HG03342 (cell line): ENCODE results near the gene COX7A2L.
"Not testable (repeated sequence)": the region's sequence is repeated elsewhere in the genome, so short reads cannot be mapped to it uniquely, and the experiment has no call there.

Source experiments
- ATAC-seq: cut with Tn5 transposase; IDR thresholded peaks from one replicate; pipeline ENCODE4 v1.9.1; 2021; ENCODE audit warnings: mild to moderate bottlenecking, moderate library complexity; ENCODE audit not compliant: unreplicated experiment

The COX7A2L gene

GRCh38 chr2:42368817-42369531 is 8.0 kb upstream of the COX7A2L start:
- ATAC-seq: no peak

- no peak for ATAC-seq
These were observed 6.8 kb upstream of the COX7A2L start for GRCh38 chr2:42367835-42368234.

- no peak for ATAC-seq
These were observed 5.4 kb upstream of the COX7A2L start for GRCh38 chr2:42366411-42366810.

DNA sequence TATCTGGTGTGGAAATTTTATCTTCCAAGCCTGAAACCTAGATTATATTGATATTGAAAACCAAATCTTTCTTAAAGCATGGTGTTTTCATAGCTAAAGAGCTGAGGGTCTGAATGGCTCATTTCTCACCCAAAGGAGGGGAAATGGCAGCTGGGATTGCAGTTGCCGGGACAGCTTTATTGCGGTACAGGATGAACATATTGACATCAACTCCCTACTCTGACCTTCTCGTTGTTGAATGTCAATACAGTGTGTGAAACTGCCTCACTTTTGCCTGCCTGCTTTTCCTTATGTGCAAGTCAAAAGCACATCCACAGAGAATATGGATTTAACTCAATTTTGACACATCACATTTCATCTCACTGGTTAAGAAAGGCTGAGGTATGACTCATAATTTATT is 3.6 kb upstream of the COX7A2L start:
- ATAC-seq: no peak

DNA sequence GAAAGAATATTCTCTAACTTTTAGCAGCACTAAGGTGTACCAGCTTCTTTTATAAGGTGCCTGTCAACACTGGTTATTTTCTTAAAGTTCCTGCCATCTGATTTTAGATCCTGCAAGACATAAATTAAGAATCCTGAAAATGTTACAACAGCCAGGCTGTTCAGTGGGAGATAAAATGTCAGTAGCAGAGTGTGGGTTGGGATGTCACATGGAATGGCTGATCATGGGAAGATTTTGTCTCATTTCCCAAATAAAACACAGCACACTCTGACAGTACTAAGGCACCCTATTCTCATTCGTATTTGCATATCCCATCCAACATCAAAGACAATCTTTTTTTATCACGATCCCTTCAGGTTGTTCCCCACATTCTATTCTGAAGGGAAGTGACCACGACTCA is 2.4 kb upstream of the COX7A2L start:
- ATAC-seq: no peak

DNA sequence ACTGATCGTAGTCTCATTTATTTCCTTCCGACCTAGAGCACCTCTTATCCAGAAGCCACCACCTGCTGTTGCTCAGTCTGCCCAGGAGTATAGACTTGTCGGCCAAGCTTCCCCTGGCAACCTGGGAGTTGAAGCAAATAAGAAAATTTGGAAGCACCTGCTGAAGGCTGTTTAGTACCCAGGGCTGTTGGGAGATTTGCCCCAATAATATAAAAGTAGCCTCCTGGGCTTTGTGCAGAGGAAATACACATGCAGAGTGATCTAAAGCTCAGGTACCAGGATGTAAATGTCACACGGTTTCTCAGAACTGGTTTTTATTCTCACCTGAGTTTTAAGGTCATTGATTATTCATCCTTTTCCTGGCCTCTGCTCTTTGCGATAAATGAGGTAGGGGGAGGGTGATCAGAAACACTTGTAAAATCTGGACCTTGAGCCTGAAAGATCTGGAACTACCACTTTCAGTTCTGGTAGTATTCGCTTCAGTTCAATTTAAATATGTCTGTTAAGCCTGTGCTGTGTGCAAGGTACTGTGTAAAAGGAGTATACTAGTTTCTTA is 789 bp upstream of the COX7A2L start:
- ATAC-seq: no peak

DNA sequence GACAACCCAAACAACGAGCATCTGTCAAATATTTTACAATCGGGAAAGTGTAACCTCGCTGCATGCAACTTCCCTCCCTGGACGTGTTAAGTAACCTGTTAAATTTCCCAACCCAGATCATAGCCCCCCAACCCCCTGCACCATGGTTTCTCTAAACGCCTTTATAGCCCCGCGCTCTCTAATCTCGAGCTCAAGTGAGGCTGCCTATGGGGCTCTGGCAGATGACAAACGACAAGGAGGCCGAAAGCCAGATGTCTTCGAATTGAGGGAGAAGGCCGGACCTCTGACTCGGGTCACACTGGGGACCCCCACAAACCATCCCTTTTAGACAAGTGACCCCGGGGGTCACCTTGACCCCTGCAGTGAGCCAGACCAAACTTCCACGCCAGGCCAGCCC is 526 bp downstream of the COX7A2L start:
- ATAC-seq: no peak

DNA sequence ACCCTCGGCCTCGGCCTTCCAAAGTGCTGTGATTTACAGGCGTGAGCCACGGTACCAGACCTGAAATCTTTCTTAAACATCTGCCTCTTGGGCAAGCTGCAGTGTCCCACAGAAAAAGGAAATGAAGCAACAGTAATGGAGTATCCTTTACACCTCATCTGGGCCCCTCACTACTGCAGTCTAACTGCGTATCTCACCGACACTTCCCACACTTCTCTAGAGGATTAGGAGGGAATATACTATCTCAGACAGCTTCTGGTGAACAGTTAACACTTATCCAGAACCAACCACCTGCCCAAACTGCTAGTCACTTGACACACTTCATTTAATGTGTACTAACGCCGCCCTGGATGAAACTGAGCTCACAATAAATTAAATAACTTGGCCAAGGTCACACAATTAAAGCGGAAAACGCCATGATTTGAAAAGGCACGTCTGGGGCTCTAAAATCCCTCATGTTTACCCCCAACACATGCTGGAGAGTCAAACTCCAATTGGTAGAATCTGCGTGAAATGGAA is 993 bp downstream of the COX7A2L start:
- no peak for ATAC-seq

GRCh38 chr2:42359304-42359964 is 1.6 kb downstream of the COX7A2L start:
- no peak for ATAC-seq

- ATAC-seq: no peak
These were observed 7.1 kb downstream of the COX7A2L start for GRCh38 chr2:42353792-42354429.

DNA sequence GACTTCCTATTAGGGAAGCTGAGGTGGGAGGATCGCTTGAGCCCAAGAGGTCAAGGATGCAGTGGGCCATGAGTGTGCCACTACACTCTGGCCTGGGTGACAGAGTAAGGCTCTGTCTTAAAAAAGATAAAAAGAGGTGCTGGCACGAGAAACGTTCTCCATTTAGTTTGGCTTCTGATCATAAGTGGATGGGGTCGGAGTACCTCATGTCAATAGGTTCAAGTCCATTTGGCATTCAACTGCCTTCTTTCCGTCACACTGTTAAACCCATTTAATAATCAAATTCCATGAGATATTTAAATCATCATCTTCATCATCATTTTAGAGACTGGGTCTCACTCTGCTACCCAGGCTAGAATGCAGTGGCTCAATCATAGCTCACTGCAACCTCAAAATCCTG is 9.2 kb downstream of the COX7A2L start:
- ATAC-seq: no peak

- no peak for ATAC-seq
These were observed 10.5 kb downstream of the COX7A2L start for GRCh38 chr2:42350434-42351063.

DNA sequence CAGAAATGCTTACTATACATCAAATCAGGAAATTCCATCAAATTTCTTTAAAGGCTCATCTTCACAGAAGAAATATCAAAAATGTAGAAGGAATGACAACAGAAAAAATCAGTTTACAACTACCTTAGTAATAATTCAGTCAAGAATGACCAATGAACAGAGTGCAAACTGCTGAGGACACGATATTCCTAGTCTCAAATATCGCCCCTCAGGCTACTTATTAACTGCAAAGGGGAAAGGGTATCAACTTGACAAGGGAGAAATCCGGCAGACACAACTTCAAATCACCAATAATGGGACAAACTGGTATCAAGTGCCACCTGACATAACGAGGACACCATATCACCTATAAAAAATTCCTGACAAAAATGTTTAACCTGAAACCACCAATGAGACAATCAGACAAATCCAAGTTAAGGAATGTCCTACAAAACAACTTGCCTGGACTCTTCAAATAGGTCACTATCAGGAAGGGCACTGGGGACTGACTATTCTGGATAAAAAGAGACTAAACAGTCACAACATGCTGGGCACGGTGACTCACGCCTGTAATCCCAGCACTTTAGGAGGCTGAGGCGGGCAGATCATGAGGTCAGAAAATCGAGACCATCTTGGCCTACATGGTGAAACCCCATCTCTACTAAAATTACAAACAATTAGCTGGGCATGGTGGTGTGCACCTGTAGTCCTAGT is 12.8 kb downstream of the COX7A2L start:
- ATAC-seq: no peak

DNA sequence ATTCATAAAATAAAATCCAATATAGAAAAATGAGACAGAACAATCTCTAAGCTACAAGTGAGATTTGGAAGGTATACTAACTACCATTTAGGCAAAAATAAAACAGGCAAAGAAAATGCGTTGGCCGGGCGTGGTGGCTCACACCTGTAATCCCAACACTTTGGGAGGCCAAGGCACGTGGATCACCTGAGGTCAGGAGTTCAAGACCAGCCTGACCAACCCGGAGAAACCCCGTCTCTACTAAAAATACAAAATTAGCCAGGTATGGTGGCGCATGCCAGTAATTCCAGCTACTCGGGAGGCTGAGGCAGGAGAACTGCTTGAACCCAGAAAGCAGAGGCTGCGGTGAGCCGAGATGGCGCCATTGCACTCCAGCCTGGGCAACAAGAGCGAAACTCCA is 13.5 kb downstream of the COX7A2L start:
- not testable (repeated sequence) for ATAC-seq

DNA sequence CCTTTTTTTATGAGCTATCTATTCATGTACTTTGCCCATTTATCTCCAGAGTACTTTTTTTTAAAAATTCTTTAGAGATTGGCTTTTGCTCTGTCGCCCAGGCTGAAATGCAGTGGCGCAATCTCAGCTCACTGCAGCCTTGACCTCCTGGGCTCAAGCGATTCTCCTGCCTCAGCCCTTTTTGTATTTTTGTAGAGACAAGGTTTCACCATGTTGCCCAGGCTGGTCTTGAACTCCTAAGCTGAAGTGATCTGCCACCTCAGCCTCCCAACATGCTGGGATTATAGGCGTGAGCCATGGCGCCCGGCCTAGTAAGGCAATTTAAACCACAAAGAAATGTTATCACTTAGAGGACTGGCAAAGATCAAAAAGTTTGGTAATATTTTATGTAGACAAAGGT is 14.2 kb downstream of the COX7A2L start:
- ATAC-seq: not testable (repeated sequence)

GRCh38 chr2:42345986-42346385 is 15.0 kb downstream of the COX7A2L start:
- no peak for ATAC-seq

DNA sequence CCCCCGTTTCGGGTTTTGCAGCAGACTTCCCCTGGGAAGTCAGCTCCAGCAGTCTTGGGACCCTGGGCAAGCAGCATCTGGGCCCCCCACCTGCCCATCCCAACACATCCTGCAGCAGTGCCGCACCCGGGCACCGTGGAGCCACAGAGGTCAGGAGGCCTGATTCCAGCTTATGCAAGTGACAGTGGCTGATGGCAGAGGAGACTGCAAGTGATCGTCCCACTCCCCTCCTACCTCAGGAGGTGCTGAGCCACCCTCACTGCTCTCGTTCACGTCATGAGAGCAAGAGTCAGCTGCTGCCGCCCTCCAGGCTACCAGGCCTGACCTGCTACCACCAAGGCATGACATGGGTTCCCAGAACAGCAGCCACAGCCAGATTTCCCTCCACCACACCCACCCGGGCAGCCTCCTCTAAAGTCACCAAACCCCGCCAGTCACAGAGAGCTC is 18.2 kb downstream of the COX7A2L start:
- ATAC-seq: no peak

- no peak for ATAC-seq
These were observed 18.8 kb downstream of the COX7A2L start for GRCh38 chr2:42342061-42342794.

GRCh38 chr2:42340938-42341636 is 19.9 kb downstream of the COX7A2L start:
- ATAC-seq: no peak
